ENCODE data around the gene KLHL34. TPM values are rescaled to one million over a fixed set of nuclear protein-coding genes. Genes with fewer than 3 reads are reported as not detected.

The KLHL34 gene
- total RNA-seq, 1 experiment from 2014 or later: not detected

GRCh38 chrX:21620234-21620633, 37.9 kb downstream of the KLHL34 start:
- DNase-seq (ENCODE audit: unreplicated experiment): no peak
- Mint-ChIP-seq H3K36me3 (ENCODE audit: insufficient read depth, unreplicated experiment) (no peaks in the 10 kb centered on the region), H3K4me1 (ENCODE audit: insufficient read depth, unreplicated experiment) (no peaks in the 10 kb centered on the region), H3K4me3 (ENCODE audit: unreplicated experiment) (no peak overlapping the region), H3K27ac (ENCODE audit: low read depth, unreplicated experiment) (no peak overlapping the region), H3K27me3 (ENCODE audit: insufficient read depth, unreplicated experiment) (peaks cover 62% of the 10 kb centered on the region), H3K9me3 (ENCODE audit: unreplicated experiment) (no peaks in the 10 kb centered on the region)
- TF ChIP-seq CTCF (IDR thresholded peaks at IDR 0.05; ENCODE audit: unreplicated experiment): no peak
- CTCF ChIA-PET: no interaction called here
- intact Hi-C loops (cut with micrococcal nuclease): no loop called here
- POLR2A ChIA-PET: interaction anchor here (0.7 kb wide), 1 partner anchor 90 kb away, joined by 3 read pairs; no protein-coding TSS in a partner anchor
- BruUV-seq (replicated peaks): no TSS peak

GRCh38 chrX:21616386-21616785, 41.7 kb downstream of the KLHL34 start:
- intact Hi-C loops (cut with micrococcal nuclease): no loop called here
- H3K27me3 Mint-ChIP-seq (ENCODE audit: insufficient read depth, unreplicated experiment): peaks cover 70% of the 10 kb centered on the region
- H3K4me3 Mint-ChIP-seq (ENCODE audit: unreplicated experiment): no peak overlapping the region
- TF ChIP-seq CTCF (IDR thresholded peaks at IDR 0.05; ENCODE audit: unreplicated experiment): no peak
- H3K27ac Mint-ChIP-seq (ENCODE audit: low read depth, unreplicated experiment): no peak overlapping the region
- ChIA-PET POLR2A (no interaction called here), CTCF (interaction anchor here (0.7 kb wide), 1 partner anchor 8 kb away, joined by 3 read pairs; no protein-coding TSS in a partner anchor)
- no peaks in the 10 kb centered on the region for H3K9me3 Mint-ChIP-seq (ENCODE audit: unreplicated experiment)
- BruUV-seq (replicated peaks): no TSS peak
- H3K4me1 Mint-ChIP-seq (ENCODE audit: insufficient read depth, unreplicated experiment): no peaks in the 10 kb centered on the region
- H3K36me3 Mint-ChIP-seq (ENCODE audit: insufficient read depth, unreplicated experiment): no peaks in the 10 kb centered on the region
- DNase-seq (ENCODE audit: unreplicated experiment): no peak

- no peaks in the 10 kb centered on the region for H3K4me1 Mint-ChIP-seq (ENCODE audit: insufficient read depth, unreplicated experiment)
- H3K4me3 Mint-ChIP-seq (ENCODE audit: unreplicated experiment): no peak overlapping the region
- no peak for DNase-seq (ENCODE audit: unreplicated experiment)
- ChIA-PET CTCF (interaction anchor here (0.5 kb wide), 1 partner anchor 23 kb away, joined by 3 read pairs; no protein-coding TSS in a partner anchor), POLR2A (no interaction called here)
- TF ChIP-seq CTCF (IDR thresholded peaks at IDR 0.05; ENCODE audit: unreplicated experiment): no peak
- no peaks in the 10 kb centered on the region for H3K9me3 Mint-ChIP-seq (ENCODE audit: unreplicated experiment)
- no peak overlapping the region for H3K27ac Mint-ChIP-seq (ENCODE audit: low read depth, unreplicated experiment)
- intact Hi-C loops (cut with micrococcal nuclease): no loop called here
- no peaks in the 10 kb centered on the region for H3K36me3 Mint-ChIP-seq (ENCODE audit: insufficient read depth, unreplicated experiment)
- BruUV-seq (replicated peaks): no TSS peak
- H3K27me3 Mint-ChIP-seq (ENCODE audit: insufficient read depth, unreplicated experiment): peaks cover 68% of the 10 kb centered on the region
Measured at GRCh38 chrX:21612154-21612553, 46.0 kb downstream of the KLHL34 start.

- ChIA-PET CTCF (no interaction called here), POLR2A (interaction anchor here (1.1 kb wide), 1 partner anchor 29 kb away, joined by 3 read pairs; no protein-coding TSS in a partner anchor)
- Mint-ChIP-seq H3K9me3 (ENCODE audit: unreplicated experiment) (no peaks in the 10 kb centered on the region), H3K4me3 (ENCODE audit: unreplicated experiment) (no peak overlapping the region), H3K27me3 (ENCODE audit: insufficient read depth, unreplicated experiment) (peaks cover 77% of the 10 kb centered on the region), H3K4me1 (ENCODE audit: insufficient read depth, unreplicated experiment) (no peaks in the 10 kb centered on the region), H3K27ac (ENCODE audit: low read depth, unreplicated experiment) (no peak overlapping the region), H3K36me3 (ENCODE audit: insufficient read depth, unreplicated experiment) (no peaks in the 10 kb centered on the region)
- DNase-seq (ENCODE audit: unreplicated experiment): no peak
- intact Hi-C loops (cut with micrococcal nuclease): no loop called here
- no peak for TF ChIP-seq CTCF (IDR thresholded peaks at IDR 0.05; ENCODE audit: unreplicated experiment)
- BruUV-seq (replicated peaks): no TSS peak
Measured at GRCh38 chrX:21610168-21610567, 48.0 kb downstream of the KLHL34 start.
